Activated gamma-delta T cell (primary cell): ENCODE results near the gene PSMC3.

Experiments
- DNase-seq: peaks from one replicate; lab custom pipeline; 2025; lab: John Stamatoyannopoulos, UW

Gene PSMC3

GRCh38 chr11:47413351-47413750, 12.9 kb downstream of the PSMC3 start:
- DNase-seq: no peak

GRCh38 chr11:47411884-47412746, 14.1 kb downstream of the PSMC3 start:
- DNase-seq: no peak

GRCh38 chr11:47410370-47411264, 15.6 kb downstream of the PSMC3 start:
- DNase-seq: no peak

- no peak for DNase-seq
Observed at GRCh38 chr11:47409440-47410369, 16.5 kb downstream of the PSMC3 start.

- no peak for DNase-seq
Observed at GRCh38 chr11:47408598-47409439, 17.4 kb downstream of the PSMC3 start.

- DNase-seq: peak; percentile 89
Observed at GRCh38 chr11:47407746-47408590, 18.3 kb downstream of the PSMC3 start, which contains the start of gene SLC39A13. Gene SLC39A13 (plus strand): TSS chr11:47408590. CDS start chr11:47410095, 1,505 bp downstream.

- no peak for DNase-seq
Observed at GRCh38 chr11:47406896-47407745, 19.1 kb downstream of the PSMC3 start.

GRCh38 chr11:47403571-47403970, 22.7 kb downstream of the PSMC3 start:
- DNase-seq: no peak

GRCh38 chr11:47403135-47403534, 23.1 kb downstream of the PSMC3 start:
- DNase-seq: no peak

- DNase-seq: no peak
Observed at GRCh38 chr11:47400768-47401279, 25.4 kb downstream of the PSMC3 start.

GRCh38 chr11:47399860-47400767, 26.1 kb downstream of the PSMC3 start:
- DNase-seq: peak; percentile 30

- no peak for DNase-seq
Observed at GRCh38 chr11:47398551-47398950, 27.7 kb downstream of the PSMC3 start.

GRCh38 chr11:47398011-47398410, 28.2 kb downstream of the PSMC3 start:
- DNase-seq: no peak

- DNase-seq: no peak
Observed at GRCh38 chr11:47396049-47396320, 30.3 kb downstream of the PSMC3 start.

- no peak for DNase-seq
Observed at GRCh38 chr11:47395223-47396048, 30.8 kb downstream of the PSMC3 start.

- peak; percentile 24 for DNase-seq
Observed at GRCh38 chr11:47394322-47395222, 31.7 kb downstream of the PSMC3 start.
